BJ (cell line): ENCODE results near the gene ATAD3B. TPM values are rescaled to one million over a fixed set of nuclear protein-coding genes. Genes with fewer than 3 reads are reported as not detected.
"Not testable (repeated sequence)": the region's sequence is repeated elsewhere in the genome, so short reads cannot be mapped to it uniquely, and the experiment has no call there.

ENCODE experiments used
- CTCF ChIA-PET: fragments of 350-600 bp; formaldehyde crosslinking; extraction: SDS; loops from one replicate; lab custom pipeline; 2021; ENCODE audit warnings: antibody characterized with exemption, inconsistent platforms; lab: Yijun Ruan, JAX
- POLR2A ChIA-PET: fragments of 300-600 bp; sonication (Branson Sonifier 250); formaldehyde crosslinking; extraction: SDS; loops from one replicate; lab custom pipeline; 2021; ENCODE audit warnings: antibody characterized with exemption; lab: Charles Lee
- DNase-seq: peaks from one replicate; pipeline ENCODE4 v3.0.0-alpha.2; 2011; ENCODE audit warnings: low read depth
- H3K27me3 ChIP-seq: 2 replicates; pipeline ENCODE4 v1.6.0; 2011; ENCODE audit warnings: low read length; ENCODE audit not compliant: control insufficient read depth, insufficient read depth
- H3K36me3 ChIP-seq: 2 replicates; pipeline ENCODE4 v1.5.1; 2011; ENCODE audit warnings: low read length; ENCODE audit not compliant: control insufficient read depth, insufficient read depth
- H3K4me3 ChIP-seq: 2 replicates; pipeline ENCODE4 v1.5.1; 2011; ENCODE audit warnings: low read depth, mild to moderate bottlenecking, control low read depth, low read length
- CTCF ChIP-seq: IDR thresholded peaks from 2 replicates; pipeline ENCODE4 v1.5.1; 2011; ENCODE audit warnings: low read depth, mild to moderate bottlenecking, control low read depth, inconsistent platforms, low read length, moderate library complexity; ENCODE audit not compliant: insufficient read depth
- polyA plus RNA-seq: library from polyadenylated mRNA; depleted of rRNA; stranded (reverse); fragments of >200 nt; gene quantifications from 2 replicates; pipeline ENCODE4 v1.2.3, GENCODE V29; 2011

Gene ATAD3B
- polyA plus RNA-seq, 1 experiment: 12.5 TPM

GRCh38 chr1:1440262-1441001 is 31.1 kb upstream of the ATAD3B start:
- no peak for TF ChIP-seq CTCF
- no peaks in the 10 kb centered on the region for H3K36me3 ChIP-seq
- no peak for DNase-seq
- CTCF ChIA-PET: interaction anchor here (0.6 to 3.5 kb wide), 12 partner anchors 10 to 89 kb away, joined by 3 to 25 read pairs (median 4); partner anchors contain the start of genes ATAD3C and AURKAIP1
- POLR2A ChIA-PET: no interaction called here
- no peak overlapping the region for H3K4me3 ChIP-seq
- H3K27me3 ChIP-seq: peaks cover 4% of the 10 kb centered on the region; the same call in 1 of the 2 replicates

GRCh38 chr1:1441002-1441888 is 30.3 kb upstream of the ATAD3B start:
- Histone ChIP-seq H3K4me3 (no peak overlapping the region), H3K36me3 (no peaks in the 10 kb centered on the region), H3K27me3 (peaks cover 4% of the 10 kb centered on the region; the same call in 1 of the 2 replicates)
- TF ChIP-seq CTCF: peak; percentile 92
- CTCF ChIA-PET: interaction anchor here (0.6 to 3.5 kb wide), 12 partner anchors 10 to 93 kb away, joined by 3 to 25 read pairs (median 4); partner anchors contain the start of genes ATAD3C and AURKAIP1
- POLR2A ChIA-PET: no interaction called here
- DNase-seq: no peak

GRCh38 chr1:1442069-1442770 is 29.3 kb upstream of the ATAD3B start:
- CTCF ChIA-PET: interaction anchor here (2.0 to 3.5 kb wide), 4 partner anchors 10 to 67 kb away, joined by 5 to 25 read pairs (median 16); partner anchors contain the start of genes ATAD3C and AURKAIP1
- POLR2A ChIA-PET: no interaction called here
- no peak for TF ChIP-seq CTCF

GRCh38 chr1:1446631-1447030 is 24.9 kb upstream of the ATAD3B start:
- DNase-seq, H3K4me3 ChIP-seq, H3K27me3 ChIP-seq, POLR2A ChIA-PET, CTCF ChIA-PET, H3K36me3 ChIP-seq: not testable (repeated sequence)

More at GRCh38 chr1:1442069-1442770, 29.3 kb upstream of the ATAD3B start:
- no peaks in the 10 kb centered on the region for H3K36me3 ChIP-seq
- H3K4me3 ChIP-seq: no peak overlapping the region
- H3K27me3 ChIP-seq: no peaks in the 10 kb centered on the region
- no peak for DNase-seq

GRCh38 chr1:1449099-1449739 is 22.3 kb upstream of the ATAD3B start, which contains the start of gene ATAD3C:
TSS of gene ATAD3C (plus strand) at chr1:1449689. CDS start at chr1:1450684, 995 bp downstream.
- no peaks in the 10 kb centered on the region for H3K36me3 ChIP-seq
- ChIA-PET POLR2A (no interaction called here), CTCF (interaction anchor here (2.2 to 5.1 kb wide), 2 partner anchors 8 to 19 kb away, joined by 4 to 25 read pairs; no protein-coding TSS in a partner anchor)
- no peak for DNase-seq
- H3K4me3 ChIP-seq: no peak within 1 kb of the TSS
- no peak for TF ChIP-seq CTCF
- no peaks in the 10 kb centered on the region; the same call in 1 of the 2 replicates for H3K27me3 ChIP-seq

GRCh38 chr1:1450616-1451015 is 20.9 kb upstream of the ATAD3B start:
- H3K4me3 ChIP-seq, POLR2A ChIA-PET, H3K36me3 ChIP-seq, DNase-seq, H3K27me3 ChIP-seq: not testable (repeated sequence)
- CTCF ChIA-PET: interaction anchor here (2.2 to 5.1 kb wide), 2 partner anchors 9 to 21 kb away, joined by 4 to 25 read pairs; no protein-coding TSS in a partner anchor
